PFSK-1 (cell line): Measurements from ENCODE around the gene CCDC27.

ENCODE experiments used
- FOXP2 ChIP-seq: optimal IDR thresholded peaks from 2 replicates; pipeline ENCODE3; 2011; ENCODE audit warnings: borderline replicate concordance, control low read depth, inconsistent platforms; ENCODE audit not compliant: insufficient read depth; ENCODE audit errors: extremely low read length, extremely low read depth
- POLR2AphosphoS5 ChIP-seq: IDR thresholded peaks from 2 replicates; pipeline ENCODE4 v1.6.1; 2012; ENCODE audit warnings: low read depth, mild to moderate bottlenecking, control low read depth, low read length, moderate library complexity
- REST ChIP-seq, 2 experiments: IDR thresholded peaks; 2 replicates each; pipeline versions ENCODE4 v1.6.1 to v1.8.0; 2011 to 2012; ENCODE audit warnings: low read depth in 2 of 2, low read length in 2 of 2, control low read depth in 1 of 2, inconsistent platforms in 1 of 2, mild to moderate bottlenecking in 1 of 2, moderate library complexity in 1 of 2; ENCODE audit not compliant: insufficient read depth in 1 of 2
- SIN3A ChIP-seq: IDR thresholded peaks from 2 replicates; pipeline ENCODE4 v1.6.1; 2012; ENCODE audit warnings: mild to moderate bottlenecking, low read length, moderate library complexity, borderline replicate concordance; ENCODE audit not compliant: insufficient read depth
- TAF1 ChIP-seq: IDR thresholded peaks from 2 replicates; pipeline ENCODE4 v1.6.1; 2012; ENCODE audit warnings: low read length, control low read depth, borderline replicate concordance; ENCODE audit not compliant: insufficient read depth

Gene CCDC27

GRCh38 chr1:3705341-3705950, 46.8 kb upstream of the CCDC27 start:
- TF ChIP-seq TAF1 = no peak
- no peak for TF ChIP-seq SIN3A
- no peak for TF ChIP-seq REST (IDR thresholded peaks at IDR 0.05; ENCODE audit: insufficient read depth in 1 of 2, low read depth in 2 of 2, low read length in 2 of 2)
- no peak for TF ChIP-seq POLR2AphosphoS5
- no peak for TF ChIP-seq FOXP2

- TF ChIP-seq POLR2AphosphoS5 (no peak), REST (IDR thresholded peaks at IDR 0.05; ENCODE audit: insufficient read depth in 1 of 2, low read depth in 2 of 2, low read length in 2 of 2) (no peak), FOXP2 (no peak), SIN3A (no peak), TAF1 (no peak)
Observed at GRCh38 chr1:3706651-3707297, 45.5 kb upstream of the CCDC27 start.

- TF ChIP-seq FOXP2 = no peak
- no peak for TF ChIP-seq POLR2AphosphoS5
- no peak for TF ChIP-seq REST (IDR thresholded peaks at IDR 0.05; ENCODE audit: insufficient read depth in 1 of 2, low read depth in 2 of 2, low read length in 2 of 2)
Observed at GRCh38 chr1:3707298-3707938, 44.8 kb upstream of the CCDC27 start.

- TF ChIP-seq TAF1 (no peak), SIN3A (no peak), POLR2AphosphoS5 (no peak), FOXP2 (no peak), REST (IDR thresholded peaks at IDR 0.05; ENCODE audit: insufficient read depth in 1 of 2, low read depth in 2 of 2, low read length in 2 of 2) (no peak)
Observed at GRCh38 chr1:3707939-3708328, 44.3 kb upstream of the CCDC27 start.

- no peak for TF ChIP-seq FOXP2
- no peak for TF ChIP-seq POLR2AphosphoS5
- TF ChIP-seq SIN3A = no peak
- no peak for TF ChIP-seq REST (IDR thresholded peaks at IDR 0.05; ENCODE audit: insufficient read depth in 1 of 2, low read depth in 2 of 2, low read length in 2 of 2)
- TF ChIP-seq TAF1 = no peak
Observed at GRCh38 chr1:3708791-3709190, 43.5 kb upstream of the CCDC27 start.
